Measurements from ENCODE around the gene THOP1. TPM values are rescaled to one million over a fixed set of nuclear protein-coding genes. Genes with fewer than 3 reads are reported as not detected.

The THOP1 gene
- polyA plus RNA-seq, 2 donors, result 56.5 to 77.4 TPM

- Histone ChIP-seq H3K4me1 (ENCODE audit: control insufficient read depth in 2 of 2, insufficient read depth in 2 of 2, low read length in 1 of 2) (peaks cover 2 to 5% of the 10 kb centered on the region in 2 donors), H3K27ac (ENCODE audit: low read depth in 2 of 2, low read length in 1 of 2) (no peak overlapping the region), H3K9me3 (ENCODE audit: control insufficient read depth in 2 of 2, insufficient read depth in 1 of 2, low read depth in 1 of 2, low read length in 1 of 2) (no peaks in the 10 kb centered on the region), H3K36me3 (ENCODE audit: control insufficient read depth in 2 of 2, insufficient read depth in 2 of 2, low read length in 1 of 2) (peaks cover 0 to 4% of the 10 kb centered on the region in 2 donors), H3K27me3 (ENCODE audit: control insufficient read depth in 1 of 2, insufficient read depth in 2 of 2, low read length in 2 of 2) (no peaks in the 10 kb centered on the region), H3K4me3 (ENCODE audit: low read depth in 1 of 2, low read length in 2 of 2) (no peak overlapping the region)
- 90% methylated on average over 13 of the region's 13 CpGs for WGBS, 2 donors
Measured at GRCh38 chr19:2846180-2846894, 61.0 kb downstream of the THOP1 start.

- 96 to 98% methylated on average over 3 of the region's 3 CpGs for WGBS, 2 donors
- no peak overlapping the region for H3K4me3 ChIP-seq (ENCODE audit: low read depth in 1 of 2, low read length in 2 of 2)
- no peak overlapping the region for H3K27ac ChIP-seq (ENCODE audit: low read depth in 2 of 2, low read length in 1 of 2)
- H3K27me3 ChIP-seq (ENCODE audit: control insufficient read depth in 1 of 2, insufficient read depth in 2 of 2, low read length in 2 of 2), result no peaks in the 10 kb centered on the region
- H3K9me3 ChIP-seq (ENCODE audit: control insufficient read depth in 2 of 2, insufficient read depth in 1 of 2, low read depth in 1 of 2, low read length in 1 of 2), result peaks cover 0 to 3% of the 10 kb centered on the region in 2 donors
- peaks cover 0 to 2% of the 10 kb centered on the region in 2 donors for H3K4me1 ChIP-seq (ENCODE audit: control insufficient read depth in 2 of 2, insufficient read depth in 2 of 2, low read length in 1 of 2)
- peaks cover 7 to 10% of the 10 kb centered on the region in 2 donors for H3K36me3 ChIP-seq (ENCODE audit: control insufficient read depth in 2 of 2, insufficient read depth in 2 of 2, low read length in 1 of 2)
Measured at GRCh38 chr19:2847507-2847906, 62.2 kb downstream of the THOP1 start.

GRCh38 chr19:2848616-2849015 lies 63.3 kb downstream of the THOP1 start:
- peaks cover 3 to 11% of the 10 kb centered on the region in 2 donors for H3K9me3 ChIP-seq (ENCODE audit: control insufficient read depth in 2 of 2, insufficient read depth in 1 of 2, low read depth in 1 of 2, low read length in 1 of 2)
- WGBS, 2 donors, result 75 to 82% methylated on average over 4 of the region's 4 CpGs
- no peaks in the 10 kb centered on the region for H3K4me1 ChIP-seq (ENCODE audit: control insufficient read depth in 2 of 2, insufficient read depth in 2 of 2, low read length in 1 of 2)
- H3K27me3 ChIP-seq (ENCODE audit: control insufficient read depth in 1 of 2, insufficient read depth in 2 of 2, low read length in 2 of 2), result no peaks in the 10 kb centered on the region
- H3K36me3 ChIP-seq (ENCODE audit: control insufficient read depth in 2 of 2, insufficient read depth in 2 of 2, low read length in 1 of 2), result peaks cover 17% of the 10 kb centered on the region in 2 donors
- no peak overlapping the region for H3K4me3 ChIP-seq (ENCODE audit: low read depth in 1 of 2, low read length in 2 of 2)
- no peak overlapping the region for H3K27ac ChIP-seq (ENCODE audit: low read depth in 2 of 2, low read length in 1 of 2)

- H3K4me1 ChIP-seq (ENCODE audit: control insufficient read depth in 2 of 2, insufficient read depth in 2 of 2, low read length in 1 of 2), result no peaks in the 10 kb centered on the region
- H3K4me3 ChIP-seq (ENCODE audit: low read depth in 1 of 2, low read length in 2 of 2), result no peak overlapping the region
- peaks cover 17% of the 10 kb centered on the region in 2 donors for H3K36me3 ChIP-seq (ENCODE audit: control insufficient read depth in 2 of 2, insufficient read depth in 2 of 2, low read length in 1 of 2)
- WGBS, 2 donors, result 83 to 89% methylated on average over 3 of the region's 3 CpGs
- H3K27me3 ChIP-seq (ENCODE audit: control insufficient read depth in 1 of 2, insufficient read depth in 2 of 2, low read length in 2 of 2), result no peaks in the 10 kb centered on the region
- peaks cover 3 to 12% of the 10 kb centered on the region in 2 donors for H3K9me3 ChIP-seq (ENCODE audit: control insufficient read depth in 2 of 2, insufficient read depth in 1 of 2, low read depth in 1 of 2, low read length in 1 of 2)
- H3K27ac ChIP-seq (ENCODE audit: low read depth in 2 of 2, low read length in 1 of 2), result no peak overlapping the region
Measured at GRCh38 chr19:2850256-2850925, 65.1 kb downstream of the THOP1 start.

- no peak overlapping the region for H3K4me3 ChIP-seq (ENCODE audit: low read depth in 1 of 2, low read length in 2 of 2)
- no peaks in the 10 kb centered on the region for H3K27me3 ChIP-seq (ENCODE audit: control insufficient read depth in 1 of 2, insufficient read depth in 2 of 2, low read length in 2 of 2)
- H3K9me3 ChIP-seq (ENCODE audit: control insufficient read depth in 2 of 2, insufficient read depth in 1 of 2, low read depth in 1 of 2, low read length in 1 of 2), result peaks cover 6 to 12% of the 10 kb centered on the region in 2 donors
- H3K4me1 ChIP-seq (ENCODE audit: control insufficient read depth in 2 of 2, insufficient read depth in 2 of 2, low read length in 1 of 2), result no peaks in the 10 kb centered on the region
- H3K27ac ChIP-seq (ENCODE audit: low read depth in 2 of 2, low read length in 1 of 2), result no peak overlapping the region
- WGBS, 2 donors, result 97 to 98% methylated on average over 10 of the region's 10 CpGs
- peaks cover 13 to 17% of the 10 kb centered on the region in 2 donors for H3K36me3 ChIP-seq (ENCODE audit: control insufficient read depth in 2 of 2, insufficient read depth in 2 of 2, low read length in 1 of 2)
Measured at GRCh38 chr19:2852598-2852997, 67.3 kb downstream of the THOP1 start.

GRCh38 chr19:2853015-2853606 lies 67.8 kb downstream of the THOP1 start:
- 96 to 97% methylated on average over 11 of the region's 11 CpGs for WGBS, 2 donors
- Histone ChIP-seq H3K9me3 (ENCODE audit: control insufficient read depth in 2 of 2, insufficient read depth in 1 of 2, low read depth in 1 of 2, low read length in 1 of 2) (peaks cover 6 to 15% of the 10 kb centered on the region in 2 donors), H3K4me3 (ENCODE audit: low read depth in 1 of 2, low read length in 2 of 2) (no peak overlapping the region), H3K36me3 (ENCODE audit: control insufficient read depth in 2 of 2, insufficient read depth in 2 of 2, low read length in 1 of 2) (peaks cover 13 to 17% of the 10 kb centered on the region in 2 donors), H3K4me1 (ENCODE audit: control insufficient read depth in 2 of 2, insufficient read depth in 2 of 2, low read length in 1 of 2) (no peaks in the 10 kb centered on the region), H3K27me3 (ENCODE audit: control insufficient read depth in 1 of 2, insufficient read depth in 2 of 2, low read length in 2 of 2) (no peaks in the 10 kb centered on the region), H3K27ac (ENCODE audit: low read depth in 2 of 2, low read length in 1 of 2) (no peak overlapping the region)

GRCh38 chr19:2854849-2855248 lies 69.5 kb downstream of the THOP1 start:
- no peaks in the 10 kb centered on the region for H3K27me3 ChIP-seq (ENCODE audit: control insufficient read depth in 1 of 2, insufficient read depth in 2 of 2, low read length in 2 of 2)
- H3K27ac ChIP-seq (ENCODE audit: low read depth in 2 of 2, low read length in 1 of 2), result no peak overlapping the region
- peaks cover 13 to 17% of the 10 kb centered on the region in 2 donors for H3K36me3 ChIP-seq (ENCODE audit: control insufficient read depth in 2 of 2, insufficient read depth in 2 of 2, low read length in 1 of 2)
- 94 to 97% methylated on average over 3 of the region's 3 CpGs for WGBS, 2 donors
- H3K9me3 ChIP-seq (ENCODE audit: control insufficient read depth in 2 of 2, insufficient read depth in 1 of 2, low read depth in 1 of 2, low read length in 1 of 2), result peaks cover 16 to 28% of the 10 kb centered on the region in 2 donors
- no peak overlapping the region for H3K4me3 ChIP-seq (ENCODE audit: low read depth in 1 of 2, low read length in 2 of 2)
- H3K4me1 ChIP-seq (ENCODE audit: control insufficient read depth in 2 of 2, insufficient read depth in 2 of 2, low read length in 1 of 2), result no peaks in the 10 kb centered on the region

GRCh38 chr19:2856457-2857050 lies 71.3 kb downstream of the THOP1 start:
- 82 to 87% methylated on average over 5 of the region's 5 CpGs for WGBS, 2 donors

GRCh38 chr19:2858864-2859263 lies 73.6 kb downstream of the THOP1 start:
- H3K9me3 ChIP-seq (ENCODE audit: control insufficient read depth in 2 of 2, insufficient read depth in 1 of 2, low read depth in 1 of 2, low read length in 1 of 2), result peaks cover 12 to 18% of the 10 kb centered on the region in 2 donors

More at GRCh38 chr19:2856457-2857050, 71.3 kb downstream of the THOP1 start:
- peaks cover 13 to 15% of the 10 kb centered on the region in 2 donors for H3K36me3 ChIP-seq (ENCODE audit: control insufficient read depth in 2 of 2, insufficient read depth in 2 of 2, low read length in 1 of 2)
- H3K4me3 ChIP-seq (ENCODE audit: low read depth in 1 of 2, low read length in 2 of 2), result no peak overlapping the region
- H3K4me1 ChIP-seq (ENCODE audit: control insufficient read depth in 2 of 2, insufficient read depth in 2 of 2, low read length in 1 of 2), result no peaks in the 10 kb centered on the region
- no peaks in the 10 kb centered on the region for H3K27me3 ChIP-seq (ENCODE audit: control insufficient read depth in 1 of 2, insufficient read depth in 2 of 2, low read length in 2 of 2)
- H3K9me3 ChIP-seq (ENCODE audit: control insufficient read depth in 2 of 2, insufficient read depth in 1 of 2, low read depth in 1 of 2, low read length in 1 of 2), result peaks cover 16 to 28% of the 10 kb centered on the region in 2 donors
- H3K27ac ChIP-seq (ENCODE audit: low read depth in 2 of 2, low read length in 1 of 2), result no peak overlapping the region

More at GRCh38 chr19:2858864-2859263, 73.6 kb downstream of the THOP1 start:
- 76 to 82% methylated on average over 27 of the region's 27 CpGs for WGBS, 2 donors
- Histone ChIP-seq H3K36me3 (ENCODE audit: control insufficient read depth in 2 of 2, insufficient read depth in 2 of 2, low read length in 1 of 2) (no peaks in the 10 kb centered on the region), H3K27ac (ENCODE audit: low read depth in 2 of 2, low read length in 1 of 2) (no peak overlapping the region), H3K27me3 (ENCODE audit: control insufficient read depth in 1 of 2, insufficient read depth in 2 of 2, low read length in 2 of 2) (no peaks in the 10 kb centered on the region), H3K4me1 (ENCODE audit: control insufficient read depth in 2 of 2, insufficient read depth in 2 of 2, low read length in 1 of 2) (no peaks in the 10 kb centered on the region), H3K4me3 (ENCODE audit: low read depth in 1 of 2, low read length in 2 of 2) (no peak overlapping the region)

All from esophagus (tissue), 2 donors.